SK-N-SH (cell line): ENCODE data around the gene MDK.

ENCODE experiments used
- EP300 ChIP-seq, 2 experiments: IDR thresholded peaks; 2 replicates each; pipeline versions ENCODE4 v1.4.0 to v1.6.1; 2012; ENCODE audit warnings: borderline replicate concordance in 1 of 2, low read depth in 1 of 2, low read length in 1 of 2
- FOSL2 ChIP-seq: IDR thresholded peaks from 2 replicates; pipeline ENCODE4 v1.4.0; 2012; ENCODE audit warnings: low read depth, mild to moderate bottlenecking, moderate library complexity, borderline replicate concordance
- FOXM1 ChIP-seq: IDR thresholded peaks from 2 replicates; pipeline ENCODE4 v1.4.0; 2012; ENCODE audit warnings: low read depth, mild to moderate bottlenecking
- POLR2AphosphoS5 ChIP-seq: IDR thresholded peaks from 2 replicates; pipeline ENCODE4 v1.6.1; 2012; ENCODE audit warnings: low read depth, low read length
- SIN3A ChIP-seq: IDR thresholded peaks from 2 replicates; pipeline ENCODE4 v1.6.1; 2012; ENCODE audit warnings: low read depth, mild to moderate bottlenecking, low read length, moderate library complexity, borderline replicate concordance
- TAF1 ChIP-seq: IDR thresholded peaks from 2 replicates; pipeline ENCODE4 v1.6.1; 2012; ENCODE audit warnings: low read depth, mild to moderate bottlenecking, low read length, moderate library complexity, borderline replicate concordance
- YY1 ChIP-seq: IDR thresholded peaks from 2 replicates; pipeline ENCODE4 v1.4.0; 2012; ENCODE audit warnings: low read depth, mild to moderate bottlenecking
- TF ChIP-seq, protein P1 (sequence below): fragments of 200-600 bp; sonication (generic); IDR thresholded peaks from 2 replicates; pipeline ENCODE4 v1.6.1; 2017; ENCODE audit warnings: antibody characterized with exemption, mild to moderate bottlenecking, moderate library complexity
- TF ChIP-seq, protein P2 (sequence below): IDR thresholded peaks from 2 replicates; pipeline ENCODE4; 2012

DNA sequence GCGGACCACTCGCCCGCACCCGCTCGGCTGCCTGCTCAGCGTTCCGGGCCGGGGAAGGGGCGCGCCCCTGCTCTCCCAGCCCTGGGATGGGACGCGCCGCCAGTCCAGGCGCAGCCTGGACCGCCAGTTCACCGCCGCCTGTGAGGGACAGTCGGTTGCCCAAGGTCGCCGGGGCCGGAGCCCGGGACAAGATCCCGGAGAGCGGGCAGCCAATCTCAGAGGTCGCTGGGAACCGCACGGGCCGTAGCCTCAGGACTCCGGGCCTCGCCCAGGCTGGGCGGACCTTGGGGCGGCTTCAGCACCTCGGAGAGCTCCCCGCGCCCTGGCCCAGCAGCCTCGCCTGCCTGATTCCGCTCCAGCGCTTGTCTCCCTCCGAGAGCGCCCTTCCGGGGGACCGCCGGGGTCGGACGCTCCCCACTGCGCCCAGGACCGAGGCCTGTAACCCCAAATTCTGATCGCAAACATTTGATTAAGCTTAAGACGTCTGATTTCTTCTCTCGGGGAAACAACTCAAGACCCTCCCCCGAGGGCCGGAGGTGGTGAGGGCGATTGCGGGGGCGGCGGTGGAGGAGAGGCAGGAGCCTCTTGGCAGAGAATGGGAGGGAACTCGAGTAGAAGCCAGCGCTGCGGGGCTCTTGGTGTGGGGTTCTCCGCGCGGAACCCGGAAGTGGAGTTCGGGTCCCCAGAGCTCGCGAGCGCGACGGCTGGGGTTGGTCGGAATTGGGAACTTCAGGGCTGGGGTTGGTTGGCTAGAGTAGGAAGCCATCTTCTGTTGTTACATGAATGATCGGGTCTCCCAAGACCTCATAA lies 11.2 kb downstream of the MDK start:
- TF ChIP-seq YY1: 0 out of 2 replicates have a peak, but pooled peaks have one; percentile 37
- TF ChIP-seq, protein P1, sequence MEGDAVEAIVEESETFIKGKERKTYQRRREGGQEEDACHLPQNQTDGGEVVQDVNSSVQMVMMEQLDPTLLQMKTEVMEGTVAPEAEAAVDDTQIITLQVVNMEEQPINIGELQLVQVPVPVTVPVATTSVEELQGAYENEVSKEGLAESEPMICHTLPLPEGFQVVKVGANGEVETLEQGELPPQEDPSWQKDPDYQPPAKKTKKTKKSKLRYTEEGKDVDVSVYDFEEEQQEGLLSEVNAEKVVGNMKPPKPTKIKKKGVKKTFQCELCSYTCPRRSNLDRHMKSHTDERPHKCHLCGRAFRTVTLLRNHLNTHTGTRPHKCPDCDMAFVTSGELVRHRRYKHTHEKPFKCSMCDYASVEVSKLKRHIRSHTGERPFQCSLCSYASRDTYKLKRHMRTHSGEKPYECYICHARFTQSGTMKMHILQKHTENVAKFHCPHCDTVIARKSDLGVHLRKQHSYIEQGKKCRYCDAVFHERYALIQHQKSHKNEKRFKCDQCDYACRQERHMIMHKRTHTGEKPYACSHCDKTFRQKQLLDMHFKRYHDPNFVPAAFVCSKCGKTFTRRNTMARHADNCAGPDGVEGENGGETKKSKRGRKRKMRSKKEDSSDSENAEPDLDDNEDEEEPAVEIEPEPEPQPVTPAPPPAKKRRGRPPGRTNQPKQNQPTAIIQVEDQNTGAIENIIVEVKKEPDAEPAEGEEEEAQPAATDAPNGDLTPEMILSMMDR: no peak
- no peak for TF ChIP-seq EP300 (IDR thresholded peaks at IDR 0.05; ENCODE audit: borderline replicate concordance in 1 of 2, low read depth in 1 of 2, low read length in 1 of 2)
- TF ChIP-seq FOSL2: no peak
- TF ChIP-seq TAF1: no peak
- TF ChIP-seq SIN3A: peak; percentile 97; the same call in 1 of the 2 replicates
- TF ChIP-seq, protein P2, sequence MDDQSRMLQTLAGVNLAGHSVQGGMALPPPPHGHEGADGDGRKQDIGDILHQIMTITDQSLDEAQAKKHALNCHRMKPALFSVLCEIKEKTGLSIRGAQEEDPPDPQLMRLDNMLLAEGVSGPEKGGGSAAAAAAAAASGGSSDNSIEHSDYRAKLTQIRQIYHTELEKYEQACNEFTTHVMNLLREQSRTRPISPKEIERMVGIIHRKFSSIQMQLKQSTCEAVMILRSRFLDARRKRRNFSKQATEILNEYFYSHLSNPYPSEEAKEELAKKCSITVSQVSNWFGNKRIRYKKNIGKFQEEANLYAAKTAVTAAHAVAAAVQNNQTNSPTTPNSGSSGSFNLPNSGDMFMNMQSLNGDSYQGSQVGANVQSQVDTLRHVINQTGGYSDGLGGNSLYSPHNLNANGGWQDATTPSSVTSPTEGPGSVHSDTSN: no peak; the same call in 1 of the 2 replicates
- no peak for TF ChIP-seq FOXM1
- TF ChIP-seq POLR2AphosphoS5: no peak
